HepG2 (cell line): ENCODE measurements around the gene WNK2. TPM values are rescaled to one million over a fixed set of nuclear protein-coding genes. Genes with fewer than 3 reads are reported as not detected.

Experiments used
- ADNP ChIP-seq: sonication (generic); formaldehyde crosslinking; IDR thresholded peaks from 2 replicates; pipeline ENCODE4 v1.4.0; 2020; ENCODE audit warnings: missing genetic modification reagents
- EP300 ChIP-seq, 3 experiments: sonication (generic) in 1 of 3; formaldehyde crosslinking in 1 of 3; IDR thresholded peaks; 2 replicates each; pipeline versions ENCODE4 v1.5.1 to v1.6.1; 2011 to 2020; ENCODE audit warnings: low read depth in 2 of 3, low read length in 2 of 3, borderline replicate concordance in 1 of 3, improper control_type of control experiment in 1 of 3, mild to moderate bottlenecking in 1 of 3, missing genetic modification reagents in 1 of 3, moderate library complexity in 1 of 3
- GFI1 ChIP-seq: sonication (generic); formaldehyde crosslinking; IDR thresholded peaks from 2 replicates; pipeline ENCODE4 v1.5.0; 2020; ENCODE audit warnings: missing genetic modification reagents, mild to moderate bottlenecking, borderline replicate concordance
- HIVEP1 ChIP-seq: sonication (generic); formaldehyde crosslinking; IDR thresholded peaks from 2 replicates; pipeline ENCODE4 v1.4.0; 2020; ENCODE audit warnings: mild to moderate bottlenecking, missing genetic modification reagents
- IKZF5 ChIP-seq: IDR thresholded peaks from 2 replicates; pipeline ENCODE4 v1.6.1; 2018; ENCODE audit warnings: missing genetic modification reagents, mild to moderate bottlenecking, missing compliant biosample characterization
- LCORL ChIP-seq, 2 experiments: fragments of 450-650 bp in 1 of 2; sonication (generic) in 1 of 2; formaldehyde crosslinking in 1 of 2; IDR thresholded peaks; 2 replicates each; pipeline versions ENCODE4 v1.5.0 to v1.6.1; 2017 to 2020; ENCODE audit warnings: antibody characterized with exemption in 1 of 2, missing genetic modification reagents in 1 of 2
- MED13 ChIP-seq: sonication (generic); formaldehyde crosslinking; IDR thresholded peaks from 2 replicates; pipeline ENCODE4 v1.5.0; 2020; ENCODE audit warnings: missing genetic modification reagents
- SALL1 ChIP-seq: sonication (generic); formaldehyde crosslinking; IDR thresholded peaks from 2 replicates; pipeline ENCODE4 v1.8.0; 2022; ENCODE audit warnings: mild to moderate bottlenecking, missing genetic modification reagents
- SMAD3 ChIP-seq: sonication (generic); formaldehyde crosslinking; IDR thresholded peaks from 2 replicates; pipeline ENCODE4 v1.4.0; 2020; ENCODE audit warnings: missing genetic modification reagents
- SNAPC2 ChIP-seq: sonication (generic); formaldehyde crosslinking; IDR thresholded peaks from 2 replicates; pipeline ENCODE4 v1.8.1; 2022; ENCODE audit warnings: mild to moderate bottlenecking, missing genetic modification reagents
- TEAD3 ChIP-seq: optimal IDR thresholded peaks from 2 replicates; pipeline ENCODE3; 2016; ENCODE audit warnings: borderline replicate concordance
- ZNF24 ChIP-seq: fragments of 450-650 bp; IDR thresholded peaks from 2 replicates; pipeline ENCODE4 v1.6.1; 2017; ENCODE audit warnings: antibody characterized with exemption, mild to moderate bottlenecking
- polyA plus RNA-seq, 8 experiments: library from polyadenylated mRNA; depleted of rRNA in 3 of 8; stranded (reverse) in 7 of 8; unstranded in 1 of 8; fragments of >200 nt; fragmentation: Illumina TruSeq in 4 of 8; extraction: Trizol in 4 of 8; gene quantifications; 2 replicates each; pipeline versions ENCODE4 v1.2.1 to v1.2.3, GENCODE V29; 2011 to 2016; ENCODE audit warnings: low read depth in 4 of 8, missing spikeins in 1 of 8, mixed read lengths in 1 of 8; ENCODE audit not compliant: insufficient read depth in 1 of 8
- total RNA-seq, 5 experiments: library from RNA; depleted of rRNA; stranded (reverse); fragments of >200 nt; fragmentation: Illumina TruSeq; extraction: Trizol; gene quantifications; 2 replicates each; pipeline ENCODE4 v1.2.3, GENCODE V29; 2016; ENCODE audit warnings: low read depth in 1 of 5
- TF ChIP-seq, protein P1 (sequence below): IDR thresholded peaks from 2 replicates; pipeline ENCODE4 v1.6.1; 2016
- TF ChIP-seq, protein P2 (sequence below): sonication (generic); formaldehyde crosslinking; IDR thresholded peaks from 2 replicates; pipeline ENCODE4 v1.4.0; 2020; ENCODE audit warnings: missing genetic modification reagents
- TF ChIP-seq, protein P3 (sequence below): sonication (generic); formaldehyde crosslinking; IDR thresholded peaks from 2 replicates; pipeline ENCODE4 v1.4.0; 2020; ENCODE audit warnings: missing genetic modification reagents, borderline replicate concordance
- TF ChIP-seq, protein P4 (sequence below): IDR thresholded peaks from 2 replicates; pipeline ENCODE4 v1.6.1; 2016; ENCODE audit warnings: low read depth, borderline replicate concordance
- TF ChIP-seq, protein P5 (sequence below): IDR thresholded peaks from 2 replicates; pipeline ENCODE4 v1.6.1; 2016; ENCODE audit warnings: low read depth

The WNK2 gene
- total and polyA plus RNA-seq, 2 of the 13 experiments (the other 11 are each of a cell fraction or from before 2014, with no cell fraction given) = 10.5 to 12.0 TPM

DNA sequence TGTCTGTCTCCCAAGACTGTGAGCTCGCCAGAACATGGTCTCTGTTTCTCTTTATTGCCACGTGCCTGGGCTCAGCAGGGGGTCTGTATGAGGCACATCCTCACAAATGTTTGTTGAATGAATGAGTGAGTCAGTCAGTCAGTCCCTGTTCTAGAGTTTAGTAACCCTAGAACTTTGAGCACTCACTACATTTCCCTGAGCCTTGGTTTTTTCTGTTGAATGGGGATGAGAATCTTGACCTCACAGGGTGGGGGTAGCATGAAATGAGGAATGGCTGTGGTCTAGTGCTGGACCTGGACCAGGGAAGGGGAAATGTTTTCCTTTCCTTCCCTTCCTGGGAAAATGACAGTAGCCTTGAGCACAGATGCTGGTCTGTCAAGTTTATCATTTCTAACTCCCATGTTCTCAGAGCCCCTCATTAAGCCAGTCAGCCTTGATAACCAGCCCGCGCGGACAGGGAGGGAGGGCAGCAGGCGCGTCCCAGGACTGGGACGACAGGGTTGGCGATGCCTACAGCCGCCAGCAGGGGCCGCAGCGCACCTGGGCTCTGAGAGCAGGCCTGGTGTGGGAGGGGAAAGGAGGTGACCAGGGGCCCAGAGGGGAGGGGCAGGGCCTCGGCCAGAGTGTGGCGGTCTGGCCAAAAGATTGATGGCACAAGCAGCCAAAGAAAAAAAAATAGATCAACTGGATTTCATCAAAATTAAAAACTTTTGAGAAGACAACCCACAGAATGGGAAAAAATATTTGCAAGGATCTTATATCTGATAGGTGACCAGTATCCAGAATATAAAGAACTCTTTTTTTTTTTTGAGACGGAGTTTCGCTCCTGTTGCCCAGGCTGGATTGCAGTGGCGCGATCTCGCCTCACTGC is 24.1 kb upstream of the WNK2 start (continued):
- TF ChIP-seq SALL1 (CRISPR knock-in tag) (peak; percentile 83), ZNF24 (no peak), GFI1 (CRISPR knock-in tag) (no peak), MED13 (no peak), EP300 (IDR thresholded peaks at IDR 0.05; ENCODE audit: low read depth in 2 of 2, low read length in 2 of 2) (no peak), EP300 (CRISPR knock-in tag; IDR thresholded peaks at IDR 0.05; ENCODE audit: borderline replicate concordance) (peak; percentile 44; the same call in 1 of the 2 replicates), LCORL (IDR thresholded peaks at IDR 0.05) (no peak), LCORL (CRISPR knock-in tag; IDR thresholded peaks at IDR 0.05) (peak; percentile 88), HIVEP1 (no peak), SNAPC2 (CRISPR knock-in tag) (no peak), ADNP (no peak), SMAD3 (peak; percentile 68; the same call in 1 of the 2 replicates), TEAD3 (CRISPR knock-in tag) (peak; percentile 68), IKZF5 (CRISPR knock-in tag) (peak; percentile 60; the same call in 1 of the 2 replicates)
- TF ChIP-seq, protein P1, sequence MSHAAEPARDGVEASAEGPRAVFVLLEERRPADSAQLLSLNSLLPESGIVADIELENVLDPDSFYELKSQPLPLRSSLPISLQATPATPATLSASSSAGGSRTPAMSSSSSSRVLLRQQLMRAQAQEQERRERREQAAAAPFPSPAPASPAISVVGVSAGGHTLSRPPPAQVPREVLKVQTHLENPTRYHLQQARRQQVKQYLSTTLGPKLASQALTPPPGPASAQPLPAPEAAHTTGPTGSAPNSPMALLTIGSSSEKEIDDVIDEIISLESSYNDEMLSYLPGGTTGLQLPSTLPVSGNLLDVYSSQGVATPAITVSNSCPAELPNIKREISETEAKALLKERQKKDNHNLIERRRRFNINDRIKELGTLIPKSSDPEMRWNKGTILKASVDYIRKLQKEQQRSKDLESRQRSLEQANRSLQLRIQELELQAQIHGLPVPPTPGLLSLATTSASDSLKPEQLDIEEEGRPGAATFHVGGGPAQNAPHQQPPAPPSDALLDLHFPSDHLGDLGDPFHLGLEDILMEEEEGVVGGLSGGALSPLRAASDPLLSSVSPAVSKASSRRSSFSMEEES = peak; percentile 73; the same call in 1 of the 2 replicates
- TF ChIP-seq, protein P2, sequence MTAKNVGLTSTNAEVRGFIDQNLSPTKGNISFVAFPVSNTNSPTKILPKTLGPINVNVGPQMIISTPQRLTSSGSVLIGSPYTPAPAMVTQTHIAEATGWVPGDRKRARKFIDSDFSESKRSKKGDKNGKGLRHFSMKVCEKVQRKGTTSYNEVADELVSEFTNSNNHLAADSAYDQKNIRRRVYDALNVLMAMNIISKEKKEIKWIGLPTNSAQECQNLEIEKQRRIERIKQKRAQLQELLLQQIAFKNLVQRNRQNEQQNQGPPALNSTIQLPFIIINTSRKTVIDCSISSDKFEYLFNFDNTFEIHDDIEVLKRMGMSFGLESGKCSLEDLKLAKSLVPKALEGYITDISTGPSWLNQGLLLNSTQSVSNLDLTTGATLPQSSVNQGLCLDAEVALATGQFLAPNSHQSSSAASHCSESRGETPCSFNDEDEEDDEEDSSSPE (CRISPR knock-in tag) = peak; percentile 54
- TF ChIP-seq, protein P3, sequence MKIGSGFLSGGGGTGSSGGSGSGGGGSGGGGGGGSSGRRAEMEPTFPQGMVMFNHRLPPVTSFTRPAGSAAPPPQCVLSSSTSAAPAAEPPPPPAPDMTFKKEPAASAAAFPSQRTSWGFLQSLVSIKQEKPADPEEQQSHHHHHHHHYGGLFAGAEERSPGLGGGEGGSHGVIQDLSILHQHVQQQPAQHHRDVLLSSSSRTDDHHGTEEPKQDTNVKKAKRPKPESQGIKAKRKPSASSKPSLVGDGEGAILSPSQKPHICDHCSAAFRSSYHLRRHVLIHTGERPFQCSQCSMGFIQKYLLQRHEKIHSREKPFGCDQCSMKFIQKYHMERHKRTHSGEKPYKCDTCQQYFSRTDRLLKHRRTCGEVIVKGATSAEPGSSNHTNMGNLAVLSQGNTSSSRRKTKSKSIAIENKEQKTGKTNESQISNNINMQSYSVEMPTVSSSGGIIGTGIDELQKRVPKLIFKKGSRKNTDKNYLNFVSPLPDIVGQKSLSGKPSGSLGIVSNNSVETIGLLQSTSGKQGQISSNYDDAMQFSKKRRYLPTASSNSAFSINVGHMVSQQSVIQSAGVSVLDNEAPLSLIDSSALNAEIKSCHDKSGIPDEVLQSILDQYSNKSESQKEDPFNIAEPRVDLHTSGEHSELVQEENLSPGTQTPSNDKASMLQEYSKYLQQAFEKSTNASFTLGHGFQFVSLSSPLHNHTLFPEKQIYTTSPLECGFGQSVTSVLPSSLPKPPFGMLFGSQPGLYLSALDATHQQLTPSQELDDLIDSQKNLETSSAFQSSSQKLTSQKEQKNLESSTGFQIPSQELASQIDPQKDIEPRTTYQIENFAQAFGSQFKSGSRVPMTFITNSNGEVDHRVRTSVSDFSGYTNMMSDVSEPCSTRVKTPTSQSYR = peak; percentile 25; the same call in 1 of the 2 replicates
- TF ChIP-seq, protein P4, sequence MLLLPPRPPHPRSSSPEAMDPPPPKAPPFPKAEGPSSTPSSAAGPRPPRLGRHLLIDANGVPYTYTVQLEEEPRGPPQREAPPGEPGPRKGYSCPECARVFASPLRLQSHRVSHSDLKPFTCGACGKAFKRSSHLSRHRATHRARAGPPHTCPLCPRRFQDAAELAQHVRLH (CRISPR knock-in tag) = peak; percentile 45; the same call in 1 of the 2 replicates
- TF ChIP-seq, protein P5, sequence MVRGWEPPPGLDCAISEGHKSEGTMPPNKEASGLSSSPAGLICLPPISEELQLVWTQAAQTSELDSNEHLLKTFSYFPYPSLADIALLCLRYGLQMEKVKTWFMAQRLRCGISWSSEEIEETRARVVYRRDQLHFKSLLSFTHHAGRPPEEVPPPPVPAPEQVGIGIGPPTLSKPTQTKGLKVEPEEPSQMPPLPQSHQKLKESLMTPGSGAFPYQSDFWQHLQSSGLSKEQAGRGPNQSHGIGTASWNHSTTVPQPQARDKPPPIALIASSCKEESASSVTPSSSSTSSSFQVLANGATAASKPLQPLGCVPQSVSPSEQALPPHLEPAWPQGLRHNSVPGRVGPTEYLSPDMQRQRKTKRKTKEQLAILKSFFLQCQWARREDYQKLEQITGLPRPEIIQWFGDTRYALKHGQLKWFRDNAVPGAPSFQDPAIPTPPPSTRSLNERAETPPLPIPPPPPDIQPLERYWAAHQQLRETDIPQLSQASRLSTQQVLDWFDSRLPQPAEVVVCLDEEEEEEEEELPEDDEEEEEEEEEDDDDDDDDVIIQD = peak; percentile 64; the same call in 1 of the 2 replicates
